Measurements from ENCODE around the gene SORL1. TPM values are rescaled to one million over a fixed set of nuclear protein-coding genes. Genes with fewer than 3 reads are reported as not detected.

Gene SORL1
- total and polyA plus RNA-seq, 2 donors: 7.5 to 53.7 TPM

- 85% methylated on average over 4 of the region's 4 CpGs for WGBS
- H3K4me1 ChIP-seq (ENCODE audit: insufficient read depth): no peaks in the 10 kb centered on the region
- DNase-seq (ENCODE audit: extremely low spot score): no peak
- H3K27ac ChIP-seq (ENCODE audit: low read depth): no peak overlapping the region
- H3K4me3 ChIP-seq (ENCODE audit: low read depth, low read length): no peak overlapping the region
- no peaks in the 10 kb centered on the region for H3K36me3 ChIP-seq (ENCODE audit: insufficient read depth)
Measured at GRCh38 chr11:121521145-121522042, 69.3 kb downstream of the SORL1 start.

GRCh38 chr11:121522043-121522941, 70.2 kb downstream of the SORL1 start:
- WGBS: 87% methylated on average over 11 of the region's 11 CpGs
- H3K27ac ChIP-seq (ENCODE audit: low read depth): no peak overlapping the region
- DNase-seq (ENCODE audit: extremely low spot score): no peak
- H3K4me3 ChIP-seq (ENCODE audit: low read depth, low read length): no peak overlapping the region
- no peaks in the 10 kb centered on the region for H3K4me1 ChIP-seq (ENCODE audit: insufficient read depth)
- no peaks in the 10 kb centered on the region for H3K36me3 ChIP-seq (ENCODE audit: insufficient read depth)

GRCh38 chr11:121523581-121524232, 71.6 kb downstream of the SORL1 start:
- no peak overlapping the region for H3K4me3 ChIP-seq (ENCODE audit: low read depth, low read length)
- no peaks in the 10 kb centered on the region for H3K36me3 ChIP-seq (ENCODE audit: insufficient read depth)
- H3K27ac ChIP-seq (ENCODE audit: low read depth): no peak overlapping the region
- 83% methylated on average over 13 of the region's 13 CpGs for whole genome bisulfite sequencing
- H3K4me1 ChIP-seq (ENCODE audit: insufficient read depth): no peaks in the 10 kb centered on the region
- no peak for DNase-seq (ENCODE audit: extremely low spot score)

- H3K27ac ChIP-seq (ENCODE audit: low read depth): no peak overlapping the region
- no peaks in the 10 kb centered on the region for H3K4me1 ChIP-seq (ENCODE audit: insufficient read depth)
- H3K36me3 ChIP-seq (ENCODE audit: insufficient read depth): no peaks in the 10 kb centered on the region
- no peak for DNase-seq (ENCODE audit: extremely low spot score)
- 69% methylated on average over 4 of the region's 4 CpGs for WGBS
- no peak overlapping the region for H3K4me3 ChIP-seq (ENCODE audit: low read depth, low read length)
Measured at GRCh38 chr11:121524233-121524631, 72.1 kb downstream of the SORL1 start.

- Histone ChIP-seq H3K4me1 (ENCODE audit: insufficient read depth) (no peaks in the 10 kb centered on the region), H3K36me3 (ENCODE audit: insufficient read depth) (no peaks in the 10 kb centered on the region)
- DNase-seq (ENCODE audit: extremely low spot score): no peak
Measured at GRCh38 chr11:121525376-121525775, 73.3 kb downstream of the SORL1 start.

GRCh38 chr11:121530257-121530656, 78.1 kb downstream of the SORL1 start:
- no peak for DNase-seq (ENCODE audit: extremely low spot score)
- 95% methylated on average over 2 of the region's 2 CpGs for WGBS
- Histone ChIP-seq H3K27ac (ENCODE audit: low read depth) (no peak overlapping the region), H3K4me1 (ENCODE audit: insufficient read depth) (no peaks in the 10 kb centered on the region), H3K36me3 (ENCODE audit: insufficient read depth) (no peaks in the 10 kb centered on the region), H3K4me3 (ENCODE audit: low read depth, low read length) (no peak overlapping the region)

More at GRCh38 chr11:121525376-121525775, 73.3 kb downstream of the SORL1 start:
- Histone ChIP-seq H3K27ac (ENCODE audit: low read depth) (no peak overlapping the region), H3K4me3 (ENCODE audit: low read depth, low read length) (no peak overlapping the region)

- Histone ChIP-seq H3K4me1 (ENCODE audit: insufficient read depth) (no peaks in the 10 kb centered on the region), H3K4me3 (ENCODE audit: low read depth, low read length) (no peak overlapping the region), H3K36me3 (ENCODE audit: insufficient read depth) (peaks cover 3% of the 10 kb centered on the region), H3K27ac (ENCODE audit: low read depth) (no peak overlapping the region)
- 62% methylated on average over 3 of the region's 3 CpGs for WGBS
- no peak for DNase-seq (ENCODE audit: extremely low spot score)
Measured at GRCh38 chr11:121533601-121534000, 81.5 kb downstream of the SORL1 start.

- no peak overlapping the region for H3K4me3 ChIP-seq (ENCODE audit: low read depth, low read length)
- no peak overlapping the region for H3K27ac ChIP-seq (ENCODE audit: low read depth)
- no peak for DNase-seq (ENCODE audit: extremely low spot score)
- no peaks in the 10 kb centered on the region for H3K4me1 ChIP-seq (ENCODE audit: insufficient read depth)
- H3K36me3 ChIP-seq (ENCODE audit: insufficient read depth): peaks cover 3% of the 10 kb centered on the region
- WGBS: 78% methylated on average over 12 of the region's 12 CpGs
Measured at GRCh38 chr11:121534131-121535093, 82.3 kb downstream of the SORL1 start.

- peaks cover 3% of the 10 kb centered on the region for H3K36me3 ChIP-seq (ENCODE audit: insufficient read depth)
- WGBS: 70% methylated on average over 6 of the region's 6 CpGs
- H3K4me3 ChIP-seq (ENCODE audit: low read depth, low read length): no peak overlapping the region
Measured at GRCh38 chr11:121535129-121535796, 83.1 kb downstream of the SORL1 start.

GRCh38 chr11:121536126-121536525, 84.0 kb downstream of the SORL1 start:
- no peak overlapping the region for H3K4me3 ChIP-seq (ENCODE audit: low read depth, low read length)
- WGBS: 93% methylated on average over 6 of the region's 6 CpGs
- DNase-seq (ENCODE audit: extremely low spot score): no peak

More at GRCh38 chr11:121535129-121535796, 83.1 kb downstream of the SORL1 start:
- H3K27ac ChIP-seq (ENCODE audit: low read depth): no peak overlapping the region
- no peaks in the 10 kb centered on the region for H3K4me1 ChIP-seq (ENCODE audit: insufficient read depth)
- DNase-seq (ENCODE audit: extremely low spot score): no peak

GRCh38 chr11:121538054-121538453, 85.9 kb downstream of the SORL1 start:
- 80% methylated on average over 1 of the region's 1 CpG for WGBS
- H3K4me1 ChIP-seq (ENCODE audit: insufficient read depth): no peaks in the 10 kb centered on the region

More at GRCh38 chr11:121536126-121536525, 84.0 kb downstream of the SORL1 start:
- no peak overlapping the region for H3K27ac ChIP-seq (ENCODE audit: low read depth)
- H3K4me1 ChIP-seq (ENCODE audit: insufficient read depth): no peaks in the 10 kb centered on the region
- H3K36me3 ChIP-seq (ENCODE audit: insufficient read depth): peaks cover 3% of the 10 kb centered on the region

GRCh38 chr11:121539000-121539399, 86.9 kb downstream of the SORL1 start:
- H3K4me3 ChIP-seq (ENCODE audit: low read depth, low read length): no peak overlapping the region
- H3K4me1 ChIP-seq (ENCODE audit: insufficient read depth): no peaks in the 10 kb centered on the region
- peaks cover 3% of the 10 kb centered on the region for H3K36me3 ChIP-seq (ENCODE audit: insufficient read depth)
- no peak for DNase-seq (ENCODE audit: extremely low spot score)
- H3K27ac ChIP-seq (ENCODE audit: low read depth): no peak overlapping the region
- WGBS: 66% methylated on average over 5 of the region's 5 CpGs

More at GRCh38 chr11:121538054-121538453, 85.9 kb downstream of the SORL1 start:
- peaks cover 3% of the 10 kb centered on the region for H3K36me3 ChIP-seq (ENCODE audit: insufficient read depth)
- no peak overlapping the region for H3K27ac ChIP-seq (ENCODE audit: low read depth)
- DNase-seq (ENCODE audit: extremely low spot score): no peak
- H3K4me3 ChIP-seq (ENCODE audit: low read depth, low read length): no peak overlapping the region
